Liver (tissue), 9 donors: ENCODE results near the gene SON. TPM values are rescaled to one million over a fixed set of nuclear protein-coding genes. Genes with fewer than 3 reads are reported as not detected.

Experiments
- DNase-seq: peaks from one replicate; pipeline ENCODE4 v3.0.0-alpha.2; 2017; ENCODE audit warnings: low spot score
- H3K27ac ChIP-seq, 2 donors: one replicate each; pipeline ENCODE4 v1.7.0; 2013; ENCODE audit warnings: inconsistent platforms in 2 of 2, low read length in 2 of 2, control low read depth in 1 of 2, low read depth in 1 of 2, mild to moderate bottlenecking in 1 of 2
- H3K27me3 ChIP-seq, 4 donors: one replicate each; pipeline versions ENCODE4 v1.6.1 to v1.7.0; 2013; ENCODE audit warnings: low read length in 3 of 4, inconsistent platforms in 1 of 4, mild to moderate bottlenecking in 1 of 4, moderate library complexity in 1 of 4; ENCODE audit not compliant: control insufficient read depth in 4 of 4, insufficient read depth in 4 of 4
- H3K36me3 ChIP-seq, 4 donors: one replicate each; pipeline versions ENCODE4 v1.6.1 to v1.7.0; 2013; ENCODE audit warnings: low read length in 3 of 4, mild to moderate bottlenecking in 3 of 4, low read depth in 1 of 4, moderate library complexity in 1 of 4; ENCODE audit not compliant: control insufficient read depth in 4 of 4, insufficient read depth in 3 of 4
- H3K4me1 ChIP-seq, 4 donors: one replicate each; pipeline versions ENCODE4 v1.6.1 to v1.7.0; 2013; ENCODE audit warnings: low read length in 3 of 4, mild to moderate bottlenecking in 3 of 4, moderate library complexity in 1 of 4; ENCODE audit not compliant: control insufficient read depth in 4 of 4, insufficient read depth in 4 of 4
- H3K4me3 ChIP-seq, 3 donors: one replicate each; pipeline versions ENCODE4 v1.6.1 to v1.7.0; 2013; ENCODE audit warnings: low read length in 3 of 3, control low read depth in 1 of 3, low read depth in 1 of 3, mild to moderate bottlenecking in 1 of 3
- H3K9ac ChIP-seq, 2 donors: one replicate each; pipeline ENCODE4 v1.7.0; 2013; ENCODE audit warnings: low read length in 2 of 2, mild to moderate bottlenecking in 2 of 2, moderate library complexity in 2 of 2, control low read depth in 1 of 2, low read depth in 1 of 2
- H3K9me3 ChIP-seq, 4 donors: one replicate each; pipeline versions ENCODE4 v1.6.1 to v1.7.0; 2013; ENCODE audit warnings: low read length in 3 of 4; ENCODE audit not compliant: control insufficient read depth in 4 of 4
- CTCF ChIP-seq: fragments of 150-350 bp; IDR thresholded peaks from 2 replicates; pipeline ENCODE4 v1.5.1; 2017; ENCODE audit warnings: improper control_type of control experiment, low read depth, low read length; ENCODE audit not compliant: missing input control
- EGR1 ChIP-seq, 2 donors: IDR thresholded peaks; 2 replicates each; pipeline ENCODE4 v1.6.1; 2016 to 2018; ENCODE audit warnings: antibody characterized with exemption in 2 of 2, low read depth in 2 of 2
- FOXA1 ChIP-seq: IDR thresholded peaks from 2 replicates; pipeline ENCODE4 v1.6.1; 2016; ENCODE audit warnings: antibody characterized with exemption
- FOXA2 ChIP-seq: IDR thresholded peaks from 2 replicates; pipeline ENCODE4 v1.6.1; 2016; ENCODE audit warnings: antibody characterized with exemption
- GABPA ChIP-seq, 2 donors: IDR thresholded peaks in 1 of 2; conservative IDR thresholded peaks in 1 of 2; 2 replicates each; pipeline ENCODE4 v1.6.1; 2016; ENCODE audit warnings: antibody characterized with exemption in 2 of 2, mild to moderate bottlenecking in 1 of 2, moderate library complexity in 1 of 2
- HNF4A ChIP-seq, 2 donors: conservative IDR thresholded peaks; 2 replicates each; pipeline ENCODE4 v1.6.1; 2016; ENCODE audit warnings: antibody characterized with exemption in 2 of 2, mild to moderate bottlenecking in 2 of 2
- HNF4G ChIP-seq: IDR thresholded peaks from 2 replicates; pipeline ENCODE4 v1.6.1; 2016; ENCODE audit warnings: antibody characterized with exemption
- JUND ChIP-seq, 2 donors: IDR thresholded peaks; 2 replicates each; pipeline ENCODE4 v1.6.1; 2016; ENCODE audit warnings: antibody characterized with exemption in 2 of 2
- NR2F2 ChIP-seq: IDR thresholded peaks from 2 replicates; pipeline ENCODE4 v1.6.1; 2016; ENCODE audit warnings: antibody characterized with exemption
- RAD21 ChIP-seq, 2 donors: IDR thresholded peaks; 2 replicates each; pipeline ENCODE4 v1.6.1; 2016; ENCODE audit warnings: antibody characterized with exemption in 2 of 2, mild to moderate bottlenecking in 2 of 2
- REST ChIP-seq: IDR thresholded peaks from 2 replicates; pipeline ENCODE4 v1.6.1; 2016; ENCODE audit warnings: antibody characterized with exemption, mild to moderate bottlenecking
- RXRA ChIP-seq, 2 donors: IDR thresholded peaks; 2 replicates each; pipeline ENCODE4 v1.6.1; 2017 to 2018; ENCODE audit warnings: antibody characterized with exemption in 2 of 2, mild to moderate bottlenecking in 1 of 2
- SP1 ChIP-seq: IDR thresholded peaks from 2 replicates; pipeline ENCODE4 v1.6.1; 2018; ENCODE audit warnings: antibody characterized with exemption, mild to moderate bottlenecking
- TAF1 ChIP-seq: conservative IDR thresholded peaks from 2 replicates; pipeline ENCODE4 v1.6.1; 2016; ENCODE audit warnings: antibody characterized with exemption, mild to moderate bottlenecking
- YY1 ChIP-seq: IDR thresholded peaks from 2 replicates; pipeline ENCODE4 v1.6.1; 2016; ENCODE audit warnings: antibody characterized with exemption, mild to moderate bottlenecking
- WGBS: extraction: QIAGEN DNeasy Blood & Tissue Kit; methylation state at CpG from one replicate; pipeline ENCODE4 v1.1.7; 2013; 5-methylcytosine and 5-hydroxymethylcytosine counted together
- polyA plus RNA-seq, 2 donors: library from polyadenylated mRNA; stranded (reverse) in 1 of 2; unstranded in 1 of 2; fragments of 200-250 nt in 1 of 2; fragments of >200 nt in 1 of 2; fragmentation: Nextera tagmentation in 1 of 2; extraction: Ambion mirVana in 1 of 2; gene quantifications; one replicate each; pipeline versions ENCODE4 v1.2.1 to v1.2.3, GENCODE V29; 2013 to 2015
- total RNA-seq, 2 donors: library from RNA; depleted of rRNA; stranded (reverse); fragments of >200 nt; gene quantifications; one replicate each; pipeline ENCODE4 v1.2.3, GENCODE V29; 2014
- donor health status: healthy.
- donor health status: healthy.
- donor health status: healthy.
- donor health status: healthy.
- donor health status: healthy.

SON gene
- total and polyA plus RNA-seq, 4 donors, result 42.7 to 264 (median 157) TPM

- TF ChIP-seq REST, result no peak
- TF ChIP-seq FOXA1, result no peak
- no peak for TF ChIP-seq HNF4G
- TF ChIP-seq NR2F2, result no peak
- TF ChIP-seq RAD21 (IDR thresholded peaks at IDR 0.05), result no peak
- no peak for TF ChIP-seq YY1
- TF ChIP-seq RXRA (IDR thresholded peaks at IDR 0.05), result no peak
- TF ChIP-seq FOXA2, result no peak
- TF ChIP-seq SP1, result no peak
- TF ChIP-seq HNF4A (conservative IDR thresholded peaks at IDR 0.05), result no peak
Measured at GRCh38 chr21:33562389-33562788, 19.6 kb downstream of the SON start (continued).

- no peak overlapping the region for H3K9ac ChIP-seq
- no peak for TF ChIP-seq YY1
- TF ChIP-seq EGR1 (IDR thresholded peaks at IDR 0.05; ENCODE audit: low read depth in 2 of 2), result no peak
- TF ChIP-seq TAF1, result no peak
- TF ChIP-seq HNF4G, result no peak
- TF ChIP-seq HNF4A (conservative IDR thresholded peaks at IDR 0.05), result no peak
- no peak for TF ChIP-seq RXRA (IDR thresholded peaks at IDR 0.05)
- no peak for TF ChIP-seq FOXA2
- no peak for TF ChIP-seq SP1
- TF ChIP-seq FOXA1, result no peak
- no peak for TF ChIP-seq CTCF
- no peak for TF ChIP-seq REST
- TF ChIP-seq GABPA (IDR thresholded peaks at IDR 0.05 in 1 of 2, conservative IDR thresholded peaks at IDR 0.05 in 1 of 2), result no peak
- TF ChIP-seq RAD21 (IDR thresholded peaks at IDR 0.05), result no peak
- TF ChIP-seq JUND (IDR thresholded peaks at IDR 0.05), result no peak
- peaks cover 0 to 38% (median 22%) of the 10 kb centered on the region in 4 donors for H3K36me3 ChIP-seq
- H3K9me3 ChIP-seq, result no peaks in the 10 kb centered on the region
- 96% methylated on average over 2 of the region's 2 CpGs for WGBS
- H3K4me3 ChIP-seq, result no peak overlapping the region
- H3K27ac ChIP-seq, result no peak overlapping the region
- DNase-seq, result no peak
- no peaks in the 10 kb centered on the region for H3K27me3 ChIP-seq
- peaks cover 0 to 4% (median 0%) of the 10 kb centered on the region in 4 donors for H3K4me1 ChIP-seq
Measured at GRCh38 chr21:33566514-33566913, 23.7 kb downstream of the SON start.
